ENCODE measurements around the gene RNF115. TPM values are rescaled to one million over a fixed set of nuclear protein-coding genes. Genes with fewer than 3 reads are reported as not detected.
A peak's percentile ranks its signal among the peaks of the same experiment; 100 is the strongest.

Gene RNF115
- total and polyA plus RNA-seq, 2 of the 13 experiments (the other 11 are each of a cell fraction or from before 2014, with no cell fraction given) = 6.0 to 10.1 TPM

DNA sequence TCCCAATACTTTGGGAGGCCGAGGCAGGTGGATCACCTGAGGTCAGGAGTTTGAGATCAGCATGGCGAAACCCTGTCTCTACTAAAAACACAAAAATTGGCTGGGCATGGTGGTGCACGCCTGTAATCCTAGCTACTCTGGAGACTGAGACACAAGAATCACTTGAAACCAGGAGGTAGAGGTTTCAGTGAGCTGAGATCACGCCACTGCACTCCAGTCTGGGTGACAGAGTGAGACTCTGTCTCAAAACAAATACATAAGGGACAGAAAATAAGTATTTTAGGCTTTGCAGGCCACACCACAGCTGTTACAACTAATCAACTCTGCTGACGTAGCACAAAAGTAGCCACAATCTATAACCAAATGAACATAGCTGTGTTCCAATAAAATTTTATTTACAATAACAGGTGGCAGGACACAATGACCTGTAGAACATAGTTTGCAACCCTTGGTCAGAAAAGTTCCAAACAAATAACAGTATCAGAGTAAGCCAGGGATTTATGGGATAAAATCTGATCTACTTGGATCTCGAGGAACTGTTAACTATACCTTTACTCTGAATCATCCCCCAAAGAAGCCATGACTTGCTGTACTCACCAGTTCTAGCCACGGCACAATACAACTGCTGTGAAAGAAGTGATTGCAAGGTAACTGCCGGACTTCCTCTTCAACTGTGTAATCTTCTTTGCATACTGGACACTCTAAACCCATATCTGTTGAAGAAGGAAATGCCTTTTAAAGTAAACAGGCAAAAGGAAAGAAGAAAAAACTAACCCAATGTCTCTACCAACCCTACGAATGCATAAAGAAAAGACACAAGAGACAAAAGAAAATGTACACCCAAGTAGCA, 76.3 kb downstream of the RNF115 start:
- no TSS peak for BruUV-seq (replicated peaks)
- H3K9me3 ChIP-seq (ENCODE audit: low read length) = no peaks in the 10 kb centered on the region
- TF ChIP-seq TRIM24 (CRISPR knock-in tag; IDR thresholded peaks at IDR 0.05) (no peak), MAFK (conservative IDR thresholded peaks at IDR 0.05 in 1 of 2, IDR thresholded peaks at IDR 0.05 in 1 of 2; ENCODE audit: low read length in 2 of 2) (peak; percentile 41 to 72; a peak in 3 of 4 replicates), MAFF (IDR thresholded peaks at IDR 0.05; ENCODE audit: low read depth, low read length) (peak; percentile 45; the same call in 1 of the 2 replicates)
- H4K20me1 ChIP-seq (ENCODE audit: insufficient read depth, low read length) = no peaks in the 10 kb centered on the region
- peaks cover 8 to 72% of the 10 kb centered on the region in 2 experiments for H3K36me3 ChIP-seq (replicated peaks in 1 of 2; ENCODE audit: control insufficient read depth in 1 of 2, insufficient read depth in 2 of 2, low read length in 2 of 2)
- POLR2A ChIA-PET = no interaction called here
- 95% methylated on average over 9 of the region's 9 CpGs for WGBS (ENCODE audit: low lambda C conversion rate)
- CTCF ChIA-PET (ENCODE audit: low intra/inter-chr PET ratio, low total read pairs) = no interaction called here
- no peaks in the 10 kb centered on the region for H3K79me2 ChIP-seq (ENCODE audit: insufficient read depth, low read length)
- no peaks in the 10 kb centered on the region for H3K27me3 ChIP-seq (ENCODE audit: control insufficient read depth in 1 of 2, insufficient read depth in 2 of 2, low read length in 2 of 2)
- H3K9ac ChIP-seq (ENCODE audit: insufficient read depth, low read depth, low read length) = no peak overlapping the region
- DNase-seq (ENCODE audit: low spot score) = no peak
- in situ Hi-C loops (cut with HindIII; ENCODE audit: extremely low pct_ligation_motif_present, low pct_unique_long_range_greater_than_20kb) = no loop called here
- intact Hi-C loops (cut with micrococcal nuclease; ENCODE audit: unreplicated experiment) = no loop called here
- no peak overlapping the region for H3K4me3 ChIP-seq (replicated peaks in 1 of 3; ENCODE audit: insufficient read depth in 1 of 3, low read depth in 2 of 3, low read length in 3 of 3)
- no peak overlapping the region for H3K27ac ChIP-seq (ENCODE audit: extremely low read length, insufficient read depth, low read length)
- no peak overlapping the region for H2AFZ ChIP-seq (ENCODE audit: low read length)
- ATAC-seq = no peak
- H3K4me2 ChIP-seq (ENCODE audit: low read depth, low read length) = no peak overlapping the region
- no peaks in the 10 kb centered on the region for H3K4me1 ChIP-seq (ENCODE audit: insufficient read depth, low read length)
- no peak for FAIRE-seq

DNA sequence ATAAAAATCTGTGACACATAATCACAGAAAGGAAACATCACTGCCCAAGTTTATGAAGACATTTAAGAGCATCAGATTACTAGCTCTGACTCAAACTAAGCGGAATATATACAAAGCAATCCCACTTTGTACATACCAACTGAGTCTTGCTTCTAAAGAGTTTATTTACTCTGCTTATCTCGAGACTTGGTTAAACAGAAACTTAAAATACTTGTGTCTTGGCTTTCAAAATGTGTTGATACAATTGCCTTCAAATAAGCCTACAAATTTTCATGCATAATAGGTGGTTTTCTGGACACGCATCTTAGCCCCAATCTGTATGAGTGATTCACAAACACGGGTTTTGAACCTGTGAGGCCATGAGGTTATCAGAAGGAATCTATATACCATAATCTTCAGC, 83.6 kb downstream of the RNF115 start:
- ChIA-PET CTCF (ENCODE audit: low intra/inter-chr PET ratio, low total read pairs) (no interaction called here), POLR2A (no interaction called here)
- H3K4me3 ChIP-seq (replicated peaks in 1 of 3; ENCODE audit: insufficient read depth in 1 of 3, low read depth in 2 of 3, low read length in 3 of 3) = no peak overlapping the region
- ATAC-seq (no peak), FAIRE-seq (no peak), DNase-seq (ENCODE audit: low spot score) (no peak)
- no peaks in the 10 kb centered on the region for H3K27me3 ChIP-seq (ENCODE audit: control insufficient read depth in 1 of 2, insufficient read depth in 2 of 2, low read length in 2 of 2)
- no peak overlapping the region for H2AFZ ChIP-seq (ENCODE audit: low read length)
- intact Hi-C loops (cut with micrococcal nuclease; ENCODE audit: unreplicated experiment) = no loop called here
- no peak overlapping the region for H3K4me2 ChIP-seq (ENCODE audit: low read depth, low read length)
- no peak overlapping the region for H3K9ac ChIP-seq (ENCODE audit: insufficient read depth, low read depth, low read length)
- no peaks in the 10 kb centered on the region for H3K9me3 ChIP-seq (ENCODE audit: low read length)
- H3K4me1 ChIP-seq (ENCODE audit: insufficient read depth, low read length) = peaks cover 5% of the 10 kb centered on the region; the same call in 1 of the 2 replicates
- H3K27ac ChIP-seq (ENCODE audit: extremely low read length, insufficient read depth, low read length) = no peak overlapping the region
- H3K79me2 ChIP-seq (ENCODE audit: insufficient read depth, low read length) = no peaks in the 10 kb centered on the region
- 63% methylated on average over 4 of the region's 4 CpGs for WGBS (ENCODE audit: low lambda C conversion rate)
- H3K36me3 ChIP-seq (replicated peaks in 1 of 2; ENCODE audit: control insufficient read depth in 1 of 2, insufficient read depth in 2 of 2, low read length in 2 of 2) = peaks cover 3 to 15% of the 10 kb centered on the region in 2 experiments
- BruUV-seq (replicated peaks) = no TSS peak
- no peaks in the 10 kb centered on the region for H4K20me1 ChIP-seq (ENCODE audit: insufficient read depth, low read length)
- TF ChIP-seq ZC3H13 (CRISPR knock-in tag; IDR thresholded peaks at IDR 0.05) (no peak), ZNF570 (CRISPR knock-in tag; IDR thresholded peaks at IDR 0.05; ENCODE audit: borderline replicate concordance) (no peak), ZIK1 (CRISPR knock-in tag; IDR thresholded peaks at IDR 0.05; ENCODE audit: borderline replicate concordance, low read depth) (no peak), NFRKB (IDR thresholded peaks at IDR 0.05) (no peak), ZNF383 (CRISPR knock-in tag; IDR thresholded peaks at IDR 0.05; ENCODE audit: borderline replicate concordance) (no peak), ZBTB42 (CRISPR knock-in tag; IDR thresholded peaks at IDR 0.05) (no peak), KLF6 (CRISPR knock-in tag; IDR thresholded peaks at IDR 0.05) (no peak)
- TF ChIP-seq, protein P1, sequence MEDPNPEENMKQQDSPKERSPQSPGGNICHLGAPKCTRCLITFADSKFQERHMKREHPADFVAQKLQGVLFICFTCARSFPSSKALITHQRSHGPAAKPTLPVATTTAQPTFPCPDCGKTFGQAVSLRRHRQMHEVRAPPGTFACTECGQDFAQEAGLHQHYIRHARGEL (CRISPR knock-in tag; IDR thresholded peaks at IDR 0.05) = no peak
- TF ChIP-seq, protein P2, sequence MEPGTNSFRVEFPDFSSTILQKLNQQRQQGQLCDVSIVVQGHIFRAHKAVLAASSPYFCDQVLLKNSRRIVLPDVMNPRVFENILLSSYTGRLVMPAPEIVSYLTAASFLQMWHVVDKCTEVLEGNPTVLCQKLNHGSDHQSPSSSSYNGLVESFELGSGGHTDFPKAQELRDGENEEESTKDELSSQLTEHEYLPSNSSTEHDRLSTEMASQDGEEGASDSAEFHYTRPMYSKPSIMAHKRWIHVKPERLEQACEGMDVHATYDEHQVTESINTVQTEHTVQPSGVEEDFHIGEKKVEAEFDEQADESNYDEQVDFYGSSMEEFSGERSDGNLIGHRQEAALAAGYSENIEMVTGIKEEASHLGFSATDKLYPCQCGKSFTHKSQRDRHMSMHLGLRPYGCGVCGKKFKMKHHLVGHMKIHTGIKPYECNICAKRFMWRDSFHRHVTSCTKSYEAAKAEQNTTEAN (CRISPR knock-in tag; conservative IDR thresholded peaks at IDR 0.05) = no peak
- in situ Hi-C loops (cut with HindIII; ENCODE audit: extremely low pct_ligation_motif_present, low pct_unique_long_range_greater_than_20kb) = no loop called here

Measured in HepG2 (cell line).